ENCODE data around the gene BMPR1B. TPM values are rescaled to one million over a fixed set of nuclear protein-coding genes. Genes with fewer than 3 reads are reported as not detected.

Gene BMPR1B
- total RNA-seq, 2 experiments from 2014 or later: not detected

- H3K36me3 Mint-ChIP-seq (ENCODE audit: low read depth): no peaks in the 10 kb centered on the region
- no peaks in the 10 kb centered on the region for H3K9me3 Mint-ChIP-seq
- no peaks in the 10 kb centered on the region for H3K9me3 ChIP-seq (ENCODE audit: control insufficient read depth in 1 of 2, insufficient read depth in 1 of 2, low read length in 2 of 2)
- POLR2A ChIA-PET: no interaction called here
- intact Hi-C loops (cut with DNase I, micrococcal nuclease): no loop called here
- no peaks in the 10 kb centered on the region for H3K36me3 ChIP-seq (ENCODE audit: insufficient read depth, low read length)
- TF ChIP-seq, protein P1, sequence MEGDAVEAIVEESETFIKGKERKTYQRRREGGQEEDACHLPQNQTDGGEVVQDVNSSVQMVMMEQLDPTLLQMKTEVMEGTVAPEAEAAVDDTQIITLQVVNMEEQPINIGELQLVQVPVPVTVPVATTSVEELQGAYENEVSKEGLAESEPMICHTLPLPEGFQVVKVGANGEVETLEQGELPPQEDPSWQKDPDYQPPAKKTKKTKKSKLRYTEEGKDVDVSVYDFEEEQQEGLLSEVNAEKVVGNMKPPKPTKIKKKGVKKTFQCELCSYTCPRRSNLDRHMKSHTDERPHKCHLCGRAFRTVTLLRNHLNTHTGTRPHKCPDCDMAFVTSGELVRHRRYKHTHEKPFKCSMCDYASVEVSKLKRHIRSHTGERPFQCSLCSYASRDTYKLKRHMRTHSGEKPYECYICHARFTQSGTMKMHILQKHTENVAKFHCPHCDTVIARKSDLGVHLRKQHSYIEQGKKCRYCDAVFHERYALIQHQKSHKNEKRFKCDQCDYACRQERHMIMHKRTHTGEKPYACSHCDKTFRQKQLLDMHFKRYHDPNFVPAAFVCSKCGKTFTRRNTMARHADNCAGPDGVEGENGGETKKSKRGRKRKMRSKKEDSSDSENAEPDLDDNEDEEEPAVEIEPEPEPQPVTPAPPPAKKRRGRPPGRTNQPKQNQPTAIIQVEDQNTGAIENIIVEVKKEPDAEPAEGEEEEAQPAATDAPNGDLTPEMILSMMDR (IDR thresholded peaks at IDR 0.05): no peak
- H3K27ac ChIP-seq (ENCODE audit: low read depth in 1 of 2, low read length in 2 of 2): no peak overlapping the region
- no peaks in the 10 kb centered on the region for H3K4me1 ChIP-seq (ENCODE audit: insufficient read depth, low read length)
- no peak overlapping the region for H3K4me3 ChIP-seq (ENCODE audit: low read length)
- no peak for DNase-seq
- no peak for ATAC-seq (ENCODE audit: poor library complexity)
- H3K4me3 Mint-ChIP-seq: no peak overlapping the region
- H3K27me3 ChIP-seq (ENCODE audit: control insufficient read depth in 1 of 2, insufficient read depth in 2 of 2, low read length in 2 of 2): peaks cover 0 to 4% of the 10 kb centered on the region in 2 experiments
- H3K27ac Mint-ChIP-seq: no peak overlapping the region
- CTCF ChIA-PET: no interaction called here
- no peaks in the 10 kb centered on the region for H3K27me3 Mint-ChIP-seq
- no peaks in the 10 kb centered on the region for H3K4me1 Mint-ChIP-seq (ENCODE audit: low read depth)
Observed at GRCh38 chr4:94880956-94881355, 123.2 kb downstream of the BMPR1B start.

GRCh38 chr4:94882756-94883155 is 125.0 kb downstream of the BMPR1B start:
- no peak for ATAC-seq (ENCODE audit: poor library complexity)
- Histone ChIP-seq H3K4me3 (ENCODE audit: low read length) (no peak overlapping the region), H3K4me1 (ENCODE audit: insufficient read depth, low read length) (no peaks in the 10 kb centered on the region), H3K27me3 (ENCODE audit: control insufficient read depth in 1 of 2, insufficient read depth in 2 of 2, low read length in 2 of 2) (peaks cover 0 to 4% of the 10 kb centered on the region in 2 experiments), H3K9me3 (ENCODE audit: control insufficient read depth in 1 of 2, insufficient read depth in 1 of 2, low read length in 2 of 2) (no peaks in the 10 kb centered on the region), H3K27ac (ENCODE audit: low read depth in 1 of 2, low read length in 2 of 2) (no peak overlapping the region), H3K36me3 (ENCODE audit: insufficient read depth, low read length) (no peaks in the 10 kb centered on the region)
- intact Hi-C loops (cut with DNase I, micrococcal nuclease): no loop called here
- Mint-ChIP-seq H3K4me1 (ENCODE audit: low read depth) (no peaks in the 10 kb centered on the region), H3K4me3 (no peak overlapping the region), H3K27ac (no peak overlapping the region), H3K27me3 (no peaks in the 10 kb centered on the region), H3K9me3 (no peaks in the 10 kb centered on the region), H3K36me3 (ENCODE audit: low read depth) (no peaks in the 10 kb centered on the region)
- ChIA-PET POLR2A (no interaction called here), CTCF (no interaction called here)
- DNase-seq: no peak
- TF ChIP-seq, protein P1 (IDR thresholded peaks at IDR 0.05): no peak

DNA sequence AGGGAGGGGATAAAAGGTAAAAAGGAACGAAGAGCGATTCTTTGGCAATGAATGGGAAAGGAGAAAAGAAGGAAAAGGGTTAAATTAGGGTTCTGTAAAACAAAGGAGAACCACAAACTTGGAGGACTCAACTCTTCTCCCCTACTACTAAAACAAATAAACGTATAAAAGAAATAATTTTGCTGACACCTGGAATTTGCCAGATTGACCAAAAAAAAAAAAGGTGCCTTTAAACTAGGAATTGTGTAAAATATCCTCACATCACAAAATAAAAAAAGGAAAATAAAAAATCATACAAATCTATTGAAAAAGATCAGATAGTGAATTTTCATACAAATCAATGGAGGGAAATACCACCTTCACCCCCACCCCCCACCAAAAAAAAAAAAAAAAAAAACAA is 129.3 kb downstream of the BMPR1B start:
- Mint-ChIP-seq H3K27me3 (no peaks in the 10 kb centered on the region), H3K36me3 (ENCODE audit: low read depth) (no peaks in the 10 kb centered on the region), H3K4me1 (ENCODE audit: low read depth) (no peaks in the 10 kb centered on the region), H3K4me3 (no peak overlapping the region), H3K27ac (no peak overlapping the region), H3K9me3 (peaks cover 2% of the 10 kb centered on the region)
- no peaks in the 10 kb centered on the region for H3K4me1 ChIP-seq (ENCODE audit: insufficient read depth, low read length)
- TF ChIP-seq, protein P1 (IDR thresholded peaks at IDR 0.05): no peak
- no peak overlapping the region for H3K27ac ChIP-seq (ENCODE audit: low read depth in 1 of 2, low read length in 2 of 2)
- no peak for DNase-seq
- H3K4me3 ChIP-seq (ENCODE audit: low read length): no peak overlapping the region
- CTCF ChIA-PET: no interaction called here
- H3K27me3 ChIP-seq (ENCODE audit: control insufficient read depth in 1 of 2, insufficient read depth in 2 of 2, low read length in 2 of 2): peaks cover 0 to 4% of the 10 kb centered on the region in 2 experiments
- H3K36me3 ChIP-seq (ENCODE audit: insufficient read depth, low read length): no peaks in the 10 kb centered on the region
- H3K9me3 ChIP-seq (ENCODE audit: control insufficient read depth in 1 of 2, insufficient read depth in 1 of 2, low read length in 2 of 2): peaks cover 0 to 7% of the 10 kb centered on the region in 2 experiments
- no peak for ATAC-seq (ENCODE audit: poor library complexity)
- intact Hi-C loops (cut with DNase I, micrococcal nuclease): no loop called here
- POLR2A ChIA-PET: no interaction called here
